ENCODE measurements around the gene MRPL48.
"Not testable (repeated sequence)": the region's sequence is repeated elsewhere in the genome, so short reads cannot be mapped to it uniquely, and the experiment has no call there.

Gene MRPL48

GRCh38 chr11:73878771-73879170, 91.1 kb downstream of the MRPL48 start:
- no peak overlapping the region for H3K27ac ChIP-seq (ENCODE audit: insufficient read depth, low read length, poor library complexity, severe bottlenecking)
- H3K4me1 ChIP-seq (ENCODE audit: control insufficient read depth, insufficient read depth, low read length, poor library complexity, severe bottlenecking) = peaks cover 24% of the 10 kb centered on the region
- no peak for DNase-seq
- no peaks in the 10 kb centered on the region for H3K27me3 ChIP-seq (replicated peaks; ENCODE audit: control insufficient read depth, insufficient read depth, low read length, poor library complexity, severe bottlenecking)
- no peak overlapping the region for H3K4me3 ChIP-seq (ENCODE audit: insufficient read depth, low read depth, low read length, poor library complexity, severe bottlenecking)
- peaks cover 7% of the 10 kb centered on the region for H3K36me3 ChIP-seq (ENCODE audit: control insufficient read depth, insufficient read depth, low read length)
- no peaks in the 10 kb centered on the region for H3K9me3 ChIP-seq (ENCODE audit: control insufficient read depth, low read length)

- DNase-seq; H3K9me3 ChIP-seq (ENCODE audit: control insufficient read depth, low read length); H3K27me3 ChIP-seq (replicated peaks; ENCODE audit: control insufficient read depth, insufficient read depth, low read length, poor library complexity, severe bottlenecking); H3K27ac ChIP-seq (ENCODE audit: insufficient read depth, low read length, poor library complexity, severe bottlenecking); H3K4me3 ChIP-seq (ENCODE audit: insufficient read depth, low read depth, low read length, poor library complexity, severe bottlenecking); H3K36me3 ChIP-seq (ENCODE audit: control insufficient read depth, insufficient read depth, low read length): not testable (repeated sequence)
- H3K4me1 ChIP-seq (ENCODE audit: control insufficient read depth, insufficient read depth, low read length, poor library complexity, severe bottlenecking) = peaks cover 16% of the 10 kb centered on the region
Observed at GRCh38 chr11:73880449-73880848, 92.8 kb downstream of the MRPL48 start.

- Histone ChIP-seq H3K4me3 (ENCODE audit: insufficient read depth, low read depth, low read length, poor library complexity, severe bottlenecking) (no peak overlapping the region), H3K27me3 (replicated peaks; ENCODE audit: control insufficient read depth, insufficient read depth, low read length, poor library complexity, severe bottlenecking) (no peaks in the 10 kb centered on the region), H3K27ac (ENCODE audit: insufficient read depth, low read length, poor library complexity, severe bottlenecking) (no peak overlapping the region), H3K9me3 (ENCODE audit: control insufficient read depth, low read length) (no peaks in the 10 kb centered on the region), H3K4me1 (ENCODE audit: control insufficient read depth, insufficient read depth, low read length, poor library complexity, severe bottlenecking) (no peaks in the 10 kb centered on the region), H3K36me3 (ENCODE audit: control insufficient read depth, insufficient read depth, low read length) (peaks cover 12% of the 10 kb centered on the region)
- no peak for DNase-seq
Observed at GRCh38 chr11:73883856-73884255, 96.2 kb downstream of the MRPL48 start.

GRCh38 chr11:73888244-73888643, 100.6 kb downstream of the MRPL48 start:
- Histone ChIP-seq H3K4me3 (ENCODE audit: insufficient read depth, low read depth, low read length, poor library complexity, severe bottlenecking) (no peak overlapping the region), H3K9me3 (ENCODE audit: control insufficient read depth, low read length) (no peaks in the 10 kb centered on the region), H3K27me3 (replicated peaks; ENCODE audit: control insufficient read depth, insufficient read depth, low read length, poor library complexity, severe bottlenecking) (no peaks in the 10 kb centered on the region), H3K36me3 (ENCODE audit: control insufficient read depth, insufficient read depth, low read length) (peaks cover 32% of the 10 kb centered on the region), H3K4me1 (ENCODE audit: control insufficient read depth, insufficient read depth, low read length, poor library complexity, severe bottlenecking) (no peaks in the 10 kb centered on the region), H3K27ac (ENCODE audit: insufficient read depth, low read length, poor library complexity, severe bottlenecking) (no peak overlapping the region)
- DNase-seq = no peak

GRCh38 chr11:73889019-73889418, 101.3 kb downstream of the MRPL48 start:
- H3K4me1 ChIP-seq (ENCODE audit: control insufficient read depth, insufficient read depth, low read length, poor library complexity, severe bottlenecking) = no peaks in the 10 kb centered on the region
- DNase-seq = no peak
- H3K27me3 ChIP-seq (replicated peaks; ENCODE audit: control insufficient read depth, insufficient read depth, low read length, poor library complexity, severe bottlenecking) = no peaks in the 10 kb centered on the region
- H3K27ac ChIP-seq (ENCODE audit: insufficient read depth, low read length, poor library complexity, severe bottlenecking) = no peak overlapping the region
- no peaks in the 10 kb centered on the region for H3K9me3 ChIP-seq (ENCODE audit: control insufficient read depth, low read length)
- H3K36me3 ChIP-seq (ENCODE audit: control insufficient read depth, insufficient read depth, low read length) = peaks cover 29% of the 10 kb centered on the region
- no peak overlapping the region for H3K4me3 ChIP-seq (ENCODE audit: insufficient read depth, low read depth, low read length, poor library complexity, severe bottlenecking)

- Histone ChIP-seq H3K27ac (ENCODE audit: insufficient read depth, low read length, poor library complexity, severe bottlenecking) (no peak overlapping the region), H3K4me1 (ENCODE audit: control insufficient read depth, insufficient read depth, low read length, poor library complexity, severe bottlenecking) (no peaks in the 10 kb centered on the region), H3K4me3 (ENCODE audit: insufficient read depth, low read depth, low read length, poor library complexity, severe bottlenecking) (no peak overlapping the region), H3K36me3 (ENCODE audit: control insufficient read depth, insufficient read depth, low read length) (peaks cover 31% of the 10 kb centered on the region), H3K27me3 (replicated peaks; ENCODE audit: control insufficient read depth, insufficient read depth, low read length, poor library complexity, severe bottlenecking) (no peaks in the 10 kb centered on the region), H3K9me3 (ENCODE audit: control insufficient read depth, low read length) (no peaks in the 10 kb centered on the region)
- DNase-seq = no peak
Observed at GRCh38 chr11:73889536-73889935, 101.9 kb downstream of the MRPL48 start.

GRCh38 chr11:73893041-73893440, 105.4 kb downstream of the MRPL48 start:
- no peaks in the 10 kb centered on the region for H3K9me3 ChIP-seq (ENCODE audit: control insufficient read depth, low read length)
- no peak overlapping the region for H3K4me3 ChIP-seq (ENCODE audit: insufficient read depth, low read depth, low read length, poor library complexity, severe bottlenecking)
- no peak overlapping the region for H3K27ac ChIP-seq (ENCODE audit: insufficient read depth, low read length, poor library complexity, severe bottlenecking)
- DNase-seq = no peak
- no peaks in the 10 kb centered on the region for H3K27me3 ChIP-seq (replicated peaks; ENCODE audit: control insufficient read depth, insufficient read depth, low read length, poor library complexity, severe bottlenecking)
- H3K36me3 ChIP-seq (ENCODE audit: control insufficient read depth, insufficient read depth, low read length) = peaks cover 27% of the 10 kb centered on the region
- no peaks in the 10 kb centered on the region for H3K4me1 ChIP-seq (ENCODE audit: control insufficient read depth, insufficient read depth, low read length, poor library complexity, severe bottlenecking)

- Histone ChIP-seq H3K36me3 (ENCODE audit: control insufficient read depth, insufficient read depth, low read length) (peaks cover 24% of the 10 kb centered on the region), H3K9me3 (ENCODE audit: control insufficient read depth, low read length) (no peaks in the 10 kb centered on the region), H3K4me1 (ENCODE audit: control insufficient read depth, insufficient read depth, low read length, poor library complexity, severe bottlenecking) (no peaks in the 10 kb centered on the region), H3K4me3 (ENCODE audit: insufficient read depth, low read depth, low read length, poor library complexity, severe bottlenecking) (no peak overlapping the region), H3K27ac (ENCODE audit: insufficient read depth, low read length, poor library complexity, severe bottlenecking) (no peak overlapping the region), H3K27me3 (replicated peaks; ENCODE audit: control insufficient read depth, insufficient read depth, low read length, poor library complexity, severe bottlenecking) (no peaks in the 10 kb centered on the region)
- no peak for DNase-seq
Observed at GRCh38 chr11:73894725-73895335, 107.2 kb downstream of the MRPL48 start.

GRCh38 chr11:73902303-73902702, 114.6 kb downstream of the MRPL48 start:
- no peak overlapping the region for H3K4me3 ChIP-seq (ENCODE audit: insufficient read depth, low read depth, low read length, poor library complexity, severe bottlenecking)
- H3K27ac ChIP-seq (ENCODE audit: insufficient read depth, low read length, poor library complexity, severe bottlenecking) = no peak overlapping the region
- H3K4me1 ChIP-seq (ENCODE audit: control insufficient read depth, insufficient read depth, low read length, poor library complexity, severe bottlenecking) = no peaks in the 10 kb centered on the region
- no peak for DNase-seq
- H3K9me3 ChIP-seq (ENCODE audit: control insufficient read depth, low read length) = no peaks in the 10 kb centered on the region
- peaks cover 14% of the 10 kb centered on the region for H3K36me3 ChIP-seq (ENCODE audit: control insufficient read depth, insufficient read depth, low read length)
- H3K27me3 ChIP-seq (replicated peaks; ENCODE audit: control insufficient read depth, insufficient read depth, low read length, poor library complexity, severe bottlenecking) = no peaks in the 10 kb centered on the region

- Histone ChIP-seq H3K27ac (ENCODE audit: insufficient read depth, low read length, poor library complexity, severe bottlenecking) (no peak overlapping the region), H3K36me3 (ENCODE audit: control insufficient read depth, insufficient read depth, low read length) (peaks cover 21% of the 10 kb centered on the region), H3K9me3 (ENCODE audit: control insufficient read depth, low read length) (no peaks in the 10 kb centered on the region), H3K4me3 (ENCODE audit: insufficient read depth, low read depth, low read length, poor library complexity, severe bottlenecking) (no peak overlapping the region), H3K4me1 (ENCODE audit: control insufficient read depth, insufficient read depth, low read length, poor library complexity, severe bottlenecking) (no peaks in the 10 kb centered on the region), H3K27me3 (replicated peaks; ENCODE audit: control insufficient read depth, insufficient read depth, low read length, poor library complexity, severe bottlenecking) (no peaks in the 10 kb centered on the region)
- peak in 1 of 3 donors; percentile 8 for DNase-seq
Observed at GRCh38 chr11:73907191-73907590, 119.5 kb downstream of the MRPL48 start.

All from effector memory CD4-positive, alpha-beta T cell (primary cell).